Gastroesophageal sphincter (tissue), 3 donors: ENCODE measurements around the gene RYR3.

Source experiments
- POLR2A ChIP-seq, 2 donors: fragments of 450-650 bp; IDR thresholded peaks; one replicate each; pipeline ENCODE4 v1.6.1; 2017; ENCODE audit warnings: antibody characterized with exemption in 2 of 2, mild to moderate bottlenecking in 2 of 2, moderate library complexity in 1 of 2
- POLR2AphosphoS5 ChIP-seq: sonication (generic); formaldehyde crosslinking; IDR thresholded peaks from one replicate; pipeline ENCODE4 v1.6.1; 2017; ENCODE audit warnings: antibody characterized with exemption
- TF ChIP-seq, protein P1 (sequence below), 4 experiments: fragments of 200-600 bp in 2 of 4; fragments of 450-650 bp in 2 of 4; sonication (generic) in 1 of 4; IDR thresholded peaks; one replicate each; pipeline ENCODE4 v1.5.1; 2017 to 2019; ENCODE audit warnings: antibody characterized with exemption in 4 of 4, mild to moderate bottlenecking in 2 of 4, moderate library complexity in 2 of 4

DNA sequence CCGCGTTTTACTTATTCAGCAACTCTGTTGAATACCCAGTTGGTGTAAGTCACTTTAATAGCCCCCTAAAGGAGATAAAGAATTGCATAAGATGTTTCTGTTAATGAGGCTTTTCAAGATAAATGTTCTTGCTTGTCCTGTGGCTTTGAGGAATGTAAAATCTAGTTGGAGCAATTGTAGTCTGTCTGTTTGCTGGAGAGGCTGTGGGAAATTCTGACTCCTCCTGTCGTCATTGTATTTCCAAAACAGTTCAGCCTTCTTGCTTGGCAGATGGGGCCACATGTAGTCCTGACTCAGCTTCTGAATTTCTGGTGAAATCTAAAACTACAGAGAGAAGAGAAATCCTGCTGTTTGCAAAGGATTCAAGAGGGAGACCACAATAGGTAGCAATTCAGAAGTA, 114.4 kb downstream of the RYR3 start:
- TF ChIP-seq, protein P1, sequence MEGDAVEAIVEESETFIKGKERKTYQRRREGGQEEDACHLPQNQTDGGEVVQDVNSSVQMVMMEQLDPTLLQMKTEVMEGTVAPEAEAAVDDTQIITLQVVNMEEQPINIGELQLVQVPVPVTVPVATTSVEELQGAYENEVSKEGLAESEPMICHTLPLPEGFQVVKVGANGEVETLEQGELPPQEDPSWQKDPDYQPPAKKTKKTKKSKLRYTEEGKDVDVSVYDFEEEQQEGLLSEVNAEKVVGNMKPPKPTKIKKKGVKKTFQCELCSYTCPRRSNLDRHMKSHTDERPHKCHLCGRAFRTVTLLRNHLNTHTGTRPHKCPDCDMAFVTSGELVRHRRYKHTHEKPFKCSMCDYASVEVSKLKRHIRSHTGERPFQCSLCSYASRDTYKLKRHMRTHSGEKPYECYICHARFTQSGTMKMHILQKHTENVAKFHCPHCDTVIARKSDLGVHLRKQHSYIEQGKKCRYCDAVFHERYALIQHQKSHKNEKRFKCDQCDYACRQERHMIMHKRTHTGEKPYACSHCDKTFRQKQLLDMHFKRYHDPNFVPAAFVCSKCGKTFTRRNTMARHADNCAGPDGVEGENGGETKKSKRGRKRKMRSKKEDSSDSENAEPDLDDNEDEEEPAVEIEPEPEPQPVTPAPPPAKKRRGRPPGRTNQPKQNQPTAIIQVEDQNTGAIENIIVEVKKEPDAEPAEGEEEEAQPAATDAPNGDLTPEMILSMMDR (IDR thresholded peaks at IDR 0.05), result no peak
- TF ChIP-seq POLR2AphosphoS5, result no peak
- TF ChIP-seq POLR2A (IDR thresholded peaks at IDR 0.05), result no peak
